Lung microvascular endothelial cell (primary cell): Measurements from ENCODE around the gene STUB1. TPM values are rescaled to one million over a fixed set of nuclear protein-coding genes. Genes with fewer than 3 reads are reported as not detected.
"Not testable (repeated sequence)": the region's sequence is repeated elsewhere in the genome, so short reads cannot be mapped to it uniquely, and the experiment has no call there.

Experiments used
- DNase-seq, 2 donors: peaks; one replicate each; pipeline versions ENCODE4 v3.0.0 to v3.0.0-alpha.2; 2010; ENCODE audit warnings: low read depth in 2 of 2
- total RNA-seq: library from RNA; depleted of rRNA; stranded (reverse); fragments of >200 nt; gene quantifications from 2 replicates; pipeline ENCODE4 v1.2.1, GENCODE V29; 2014

Gene STUB1
- total RNA-seq, 1 donor from 2014 or later = 113 TPM

DNA sequence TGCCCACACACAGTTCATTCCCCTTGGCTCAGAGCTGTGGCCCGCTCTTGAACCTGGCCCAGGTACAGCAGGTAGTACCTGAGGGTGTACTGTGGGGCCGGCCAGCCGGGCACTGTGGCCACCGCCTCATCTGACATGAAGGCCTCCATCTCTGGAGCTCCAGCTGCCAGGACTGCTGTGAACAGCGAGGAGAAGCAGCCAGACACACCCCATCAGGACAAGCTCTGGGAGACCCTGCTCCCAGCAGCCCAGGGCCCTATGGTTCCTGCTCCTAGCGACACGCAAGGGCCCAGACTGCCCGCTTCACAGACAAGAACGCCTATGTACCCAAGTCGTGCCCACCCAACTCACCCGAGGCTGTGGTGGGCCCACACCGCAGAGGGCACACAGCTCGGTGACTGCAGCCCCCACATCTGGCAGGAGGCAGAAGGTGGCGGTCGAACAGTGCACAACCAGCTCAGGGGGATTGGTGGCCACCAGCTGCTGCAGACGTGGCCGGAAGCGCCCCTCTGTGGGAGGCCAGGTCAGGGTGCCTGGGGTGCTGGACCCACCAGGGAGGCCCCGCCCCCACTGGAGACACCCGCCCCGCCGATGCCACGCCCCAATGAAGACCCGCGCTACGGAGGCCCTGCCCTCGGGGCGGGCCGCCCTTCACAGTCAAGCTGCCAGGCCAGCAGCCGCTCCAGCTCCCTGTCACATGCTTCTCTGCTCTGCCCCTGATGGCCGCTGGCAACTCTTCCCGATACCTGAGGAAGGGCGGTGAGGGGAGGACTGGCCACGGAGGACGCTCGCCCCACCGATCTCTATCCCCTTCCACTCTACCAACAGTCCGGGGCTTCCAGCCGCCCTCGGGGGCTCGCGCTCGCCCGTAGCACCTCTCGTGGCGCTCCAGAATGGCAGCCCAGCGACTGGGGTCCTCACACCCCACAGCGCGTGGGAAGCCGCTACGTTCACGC is 1.1 kb upstream of the STUB1 start:
- DNase-seq = peak; percentile 49 to 77

DNA sequence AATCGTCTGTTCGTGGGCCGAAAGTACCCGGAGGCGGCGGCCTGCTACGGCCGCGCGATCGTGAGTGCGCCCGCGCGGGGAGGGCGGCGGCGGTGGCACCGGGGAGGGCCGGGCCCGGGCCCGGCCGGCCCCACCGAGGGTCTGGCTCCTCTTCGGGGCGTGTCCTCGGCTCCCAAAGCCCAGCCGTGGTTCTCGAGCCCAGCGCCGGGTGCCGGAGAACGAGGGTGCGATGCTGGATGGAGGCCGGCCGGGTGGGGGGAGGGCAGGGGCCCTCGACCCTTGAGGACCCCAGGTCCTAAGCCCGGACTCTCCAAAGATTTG is 375 bp downstream of the STUB1 start:
- no peak for DNase-seq

DNA sequence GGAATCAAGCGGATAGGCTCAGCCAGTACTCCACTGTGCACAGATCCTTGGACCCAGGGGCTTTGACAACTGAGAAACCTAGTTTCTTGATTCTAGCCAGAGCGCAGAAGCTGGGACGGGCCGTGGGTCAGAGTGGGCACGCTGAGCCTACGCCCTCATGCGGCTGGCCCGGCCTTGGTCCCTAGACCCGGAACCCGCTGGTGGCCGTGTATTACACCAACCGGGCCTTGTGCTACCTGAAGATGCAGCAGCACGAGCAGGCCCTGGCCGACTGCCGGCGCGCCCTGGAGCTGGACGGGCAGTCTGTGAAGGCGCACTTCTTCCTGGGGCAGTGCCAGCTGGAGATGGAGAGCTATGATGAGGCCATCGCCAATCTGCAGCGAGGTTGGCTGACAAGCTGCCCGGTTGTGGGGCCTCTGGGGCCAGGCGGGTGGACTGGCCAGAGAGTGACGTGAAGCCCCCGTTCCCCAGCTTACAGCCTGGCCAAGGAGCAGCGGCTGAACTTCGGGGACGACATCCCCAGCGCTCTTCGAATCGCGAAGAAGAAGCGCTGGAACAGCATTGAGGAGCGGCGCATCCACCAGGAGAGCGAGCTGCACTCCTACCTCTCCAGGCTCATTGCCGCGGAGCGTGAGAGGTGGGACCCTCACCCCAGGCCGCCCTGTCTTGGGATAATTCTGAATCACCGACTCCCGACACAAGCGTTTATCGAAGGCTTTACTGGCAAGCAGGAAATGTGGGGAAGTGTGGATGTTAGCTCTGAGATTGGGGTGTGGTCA is 946 bp downstream of the STUB1 start:
- DNase-seq = peak; percentile 43 to 45

DNA sequence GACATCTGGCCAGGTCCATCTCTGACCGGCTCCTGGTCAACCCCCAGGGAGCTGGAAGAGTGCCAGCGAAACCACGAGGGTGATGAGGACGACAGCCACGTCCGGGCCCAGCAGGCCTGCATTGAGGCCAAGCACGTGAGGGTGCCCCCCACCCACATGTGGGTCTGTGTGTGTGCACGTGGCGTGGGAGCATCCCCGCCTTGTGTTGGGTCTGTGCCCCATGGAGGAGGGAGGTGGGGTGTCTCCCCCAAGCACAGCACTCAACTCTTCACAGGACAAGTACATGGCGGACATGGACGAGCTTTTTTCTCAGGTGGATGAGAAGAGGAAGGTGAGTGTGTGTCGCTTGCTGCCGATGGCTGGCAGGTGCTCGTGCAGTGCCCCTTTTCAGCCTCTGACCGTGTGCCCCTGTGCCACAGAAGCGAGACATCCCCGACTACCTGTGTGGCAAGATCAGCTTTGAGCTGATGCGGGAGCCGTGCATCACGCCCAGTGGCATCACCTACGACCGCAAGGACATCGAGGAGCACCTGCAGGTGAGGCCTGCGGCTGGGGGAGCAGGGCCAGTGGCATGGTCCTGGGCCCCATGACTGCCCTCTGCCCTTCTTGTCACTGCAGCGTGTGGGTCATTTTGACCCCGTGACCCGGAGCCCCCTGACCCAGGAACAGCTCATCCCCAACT is 1.7 kb downstream of the STUB1 start:
- no peak for DNase-seq

DNA sequence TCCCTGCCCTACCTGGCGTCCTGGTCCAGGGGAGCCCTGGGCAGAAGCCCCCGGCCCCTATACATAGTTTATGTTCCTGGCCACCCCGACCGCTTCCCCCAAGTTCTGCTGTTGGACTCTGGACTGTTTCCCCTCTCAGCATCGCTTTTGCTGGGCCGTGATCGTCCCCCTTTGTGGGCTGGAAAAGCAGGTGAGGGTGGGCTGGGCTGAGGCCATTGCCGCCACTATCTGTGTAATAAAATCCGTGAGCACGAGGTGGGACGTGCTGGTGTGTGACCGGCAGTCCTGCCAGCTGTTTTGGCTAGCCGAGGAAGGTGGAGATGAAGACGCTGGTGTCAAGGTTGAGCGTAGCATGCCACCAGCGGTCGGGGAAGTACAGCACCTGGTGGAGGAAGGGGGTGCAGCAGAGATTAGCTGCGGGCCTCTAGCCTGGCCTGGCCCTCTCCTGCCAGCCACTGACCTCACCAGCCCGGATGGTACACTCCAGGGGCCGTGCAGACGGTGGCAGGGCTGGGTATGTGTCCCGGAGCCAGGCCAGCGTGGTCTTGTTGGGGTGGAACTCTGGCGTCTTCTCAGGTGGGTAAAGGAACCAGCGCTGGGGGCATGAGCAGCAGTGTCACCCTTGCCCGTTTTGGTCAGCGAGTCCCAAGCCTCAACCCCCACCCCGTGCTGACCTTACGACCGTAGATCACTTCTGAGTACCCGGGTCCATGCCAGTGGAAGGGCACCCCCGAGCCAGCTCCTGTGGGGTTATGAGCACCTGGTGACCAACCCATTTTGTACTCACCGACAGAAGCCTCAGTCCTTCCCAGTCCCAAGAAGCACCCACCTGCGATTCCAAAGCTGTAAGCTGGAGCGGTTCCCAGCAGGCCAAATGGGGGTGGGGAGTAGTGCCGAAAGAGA is 2.5 kb downstream of the STUB1 start:
- DNase-seq = no peak

DNA sequence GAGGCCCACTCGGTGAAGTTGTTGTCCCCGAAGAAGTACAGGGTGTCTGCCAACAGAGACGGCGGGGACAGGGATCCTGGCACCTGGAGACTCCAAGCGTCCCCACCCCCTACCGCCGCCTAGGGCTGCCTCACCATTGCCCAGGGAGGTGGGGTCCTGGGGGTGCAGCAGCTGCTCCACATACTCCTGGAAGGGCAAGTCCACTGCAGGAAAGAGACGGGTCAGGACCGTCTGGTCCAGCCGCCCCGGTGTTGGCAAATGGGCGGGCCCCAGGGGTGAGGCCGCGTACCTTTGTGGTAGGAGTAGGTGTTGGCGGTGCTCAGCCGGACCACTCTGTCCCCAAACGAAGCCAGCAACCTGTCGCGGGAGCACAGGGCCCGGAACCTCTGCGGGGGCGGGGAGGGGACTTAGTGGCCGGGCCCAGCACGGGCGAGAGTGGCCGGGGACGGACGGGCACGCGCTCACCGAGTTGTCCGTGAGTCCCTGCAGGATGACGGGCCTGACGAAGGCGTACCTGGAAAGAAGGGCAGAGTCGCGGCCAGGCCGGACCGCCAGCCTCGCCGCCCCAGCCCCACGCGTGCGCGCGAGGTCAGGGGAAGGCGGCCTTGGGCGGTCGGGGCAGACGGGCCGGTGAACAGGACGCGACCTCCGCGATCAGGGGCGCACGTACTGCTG is 3.3 kb downstream of the STUB1 start:
- DNase-seq = peak in 1 of 2 donors; percentile 20

DNA sequence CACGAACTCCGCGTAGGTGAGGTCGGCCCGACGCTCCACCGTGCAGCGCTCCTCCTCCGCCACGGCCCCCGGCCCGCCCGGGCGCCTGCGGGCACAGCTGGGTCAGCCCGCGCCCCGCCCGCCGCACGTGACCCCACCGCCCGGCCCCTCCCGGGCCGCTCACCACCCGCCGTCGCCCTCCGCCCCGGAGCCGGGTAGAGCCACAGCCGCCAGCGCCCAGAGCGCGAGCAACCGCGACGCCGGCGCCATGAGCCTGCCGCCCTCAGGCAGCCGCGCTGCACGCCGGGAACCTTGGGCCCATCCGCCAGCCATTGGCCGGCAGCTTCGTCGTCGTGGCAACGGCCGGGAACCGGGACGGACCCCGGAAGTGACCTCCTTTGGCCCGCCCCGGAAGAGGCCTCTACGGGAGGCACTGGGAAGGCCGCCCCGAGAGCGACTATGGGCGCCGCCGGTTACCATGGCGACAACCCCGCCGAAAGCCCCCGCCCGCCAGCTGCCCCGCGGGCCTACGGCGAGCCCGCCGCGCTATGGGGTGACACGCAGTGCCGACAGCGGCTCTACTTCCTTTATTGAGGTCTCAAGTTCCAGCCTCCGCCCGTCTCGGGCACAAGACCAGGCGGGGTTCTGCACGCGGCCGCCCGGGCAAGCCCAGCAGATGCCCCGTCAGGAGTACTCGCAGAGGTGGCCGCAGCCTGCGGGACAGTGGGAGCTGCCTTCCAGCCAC is 4.0 kb downstream of the STUB1 start, which contains the start of gene JMJD8:
Gene JMJD8, minus strand, starts transcription at position 264 of the 724 bp plus-strand sequence. Its CDS starts 15 bp downstream, at position 249.
- peak; percentile 87 to 93 for DNase-seq

DNA sequence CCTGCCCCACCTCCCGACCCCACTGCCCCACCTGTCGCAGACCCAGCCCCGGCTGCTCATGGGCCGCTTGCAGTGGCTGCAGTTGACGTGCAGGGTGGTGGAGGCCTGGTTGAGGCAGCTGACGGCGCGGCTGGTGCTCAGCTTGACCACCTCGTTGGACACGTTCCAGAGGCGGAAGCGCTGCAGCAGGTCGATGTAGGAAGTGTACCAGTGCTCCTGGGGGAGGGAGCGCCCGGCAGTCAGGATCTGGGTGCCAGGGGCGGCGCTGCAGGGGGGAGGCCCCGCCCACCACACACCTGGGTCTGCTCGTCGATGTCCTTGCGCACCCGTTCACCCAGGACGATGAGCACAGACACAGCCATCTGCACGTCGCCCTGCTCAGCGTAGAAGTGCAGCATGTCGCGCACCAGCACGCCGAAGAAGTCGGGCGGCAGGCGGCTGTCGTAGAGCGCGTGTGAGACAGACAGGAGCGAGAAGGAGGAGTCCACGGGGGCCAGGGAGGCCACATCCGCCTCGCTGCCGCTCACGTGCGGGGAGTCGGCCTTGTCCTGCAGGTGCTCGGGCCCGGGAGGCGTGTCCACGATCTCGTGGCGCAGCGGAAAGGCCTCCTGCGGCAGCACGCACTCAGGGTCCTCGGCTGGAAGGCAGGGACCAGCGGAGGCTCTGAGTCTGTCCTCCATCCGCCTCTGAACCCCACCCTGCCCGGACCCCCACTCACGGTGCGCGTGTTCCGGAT is 4.9 kb downstream of the STUB1 start:
- no peak for DNase-seq

DNA sequence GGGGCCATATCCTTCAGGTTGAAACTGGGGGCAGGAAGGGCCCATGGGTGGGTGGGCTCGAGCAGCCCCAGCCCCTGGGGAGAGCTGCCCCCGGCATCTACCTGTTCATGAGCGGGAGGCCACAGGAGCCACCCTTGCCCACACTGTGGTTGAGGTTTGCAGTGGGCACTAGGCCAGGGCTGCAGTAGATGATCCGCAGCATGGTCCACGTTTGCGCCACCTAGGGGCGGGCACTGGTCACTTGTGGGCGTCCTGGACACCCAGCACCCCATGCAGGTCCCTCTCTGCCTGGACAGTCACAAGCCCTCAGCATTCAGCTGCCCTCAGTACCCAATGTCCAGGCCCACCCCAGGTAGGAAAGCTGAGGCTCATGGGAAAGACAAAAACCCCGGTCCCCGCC is 5.8 kb downstream of the STUB1 start:
- peak; percentile 58 to 70 for DNase-seq

DNA sequence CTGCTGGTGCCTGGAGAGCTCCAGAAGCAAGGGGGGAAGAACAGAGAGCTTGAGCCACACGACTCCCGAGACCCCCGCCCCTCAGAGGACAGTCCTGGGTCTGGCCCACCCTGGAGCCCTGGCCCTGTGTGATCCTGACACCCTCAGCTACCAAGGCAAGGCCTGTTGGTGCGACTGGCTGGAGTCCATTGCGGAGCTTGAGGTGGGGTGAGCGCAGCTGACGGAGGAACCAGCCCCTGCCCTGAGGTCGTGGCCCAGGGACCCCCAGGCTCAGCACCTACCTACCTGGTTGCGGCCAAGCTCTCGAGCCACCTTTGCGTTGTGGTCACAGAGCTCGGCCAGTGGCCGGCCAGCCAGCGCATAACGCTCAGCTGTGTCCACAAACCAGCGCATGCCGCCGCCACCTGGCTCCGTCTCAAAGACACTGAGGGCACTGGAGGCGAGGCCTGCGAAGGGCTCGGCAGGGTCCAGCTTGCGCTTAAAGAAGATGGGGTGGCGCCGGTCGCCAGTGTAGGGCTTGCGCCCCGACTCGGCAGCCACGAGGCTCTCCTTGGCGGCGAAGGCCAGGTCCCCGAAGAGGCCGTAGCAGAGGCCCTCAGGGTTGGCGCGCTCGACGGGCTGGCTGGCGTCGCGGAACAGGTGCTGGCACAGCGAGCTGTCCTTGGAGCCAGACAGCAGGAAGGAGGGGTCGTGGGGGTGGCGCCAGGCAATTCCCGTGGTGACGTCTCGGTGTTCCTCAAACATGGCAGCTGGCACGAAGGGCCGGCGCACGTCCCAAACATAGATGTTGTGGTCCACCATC is 6.5 kb downstream of the STUB1 start:
- DNase-seq = no peak

DNA sequence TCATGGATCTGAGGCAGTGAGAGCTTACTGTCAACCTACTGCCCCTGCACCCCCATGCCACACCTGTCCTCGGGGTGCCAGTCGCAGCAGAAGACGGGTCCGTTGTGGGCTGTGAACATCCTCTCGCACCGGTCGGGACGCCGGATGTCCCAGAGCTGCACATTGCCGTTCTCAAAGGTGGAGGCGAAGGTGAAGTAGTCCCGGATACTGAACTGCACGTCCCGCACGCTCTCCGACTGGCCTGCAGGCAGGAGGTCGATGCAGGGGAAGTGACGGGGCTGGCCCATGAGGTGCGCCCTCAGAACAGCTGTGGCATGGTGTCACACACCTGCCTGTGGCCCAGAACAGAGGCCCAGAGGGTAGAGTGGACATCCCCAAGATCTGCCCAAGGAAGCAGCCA is 7.3 kb downstream of the STUB1 start:
- DNase-seq = no peak

DNA sequence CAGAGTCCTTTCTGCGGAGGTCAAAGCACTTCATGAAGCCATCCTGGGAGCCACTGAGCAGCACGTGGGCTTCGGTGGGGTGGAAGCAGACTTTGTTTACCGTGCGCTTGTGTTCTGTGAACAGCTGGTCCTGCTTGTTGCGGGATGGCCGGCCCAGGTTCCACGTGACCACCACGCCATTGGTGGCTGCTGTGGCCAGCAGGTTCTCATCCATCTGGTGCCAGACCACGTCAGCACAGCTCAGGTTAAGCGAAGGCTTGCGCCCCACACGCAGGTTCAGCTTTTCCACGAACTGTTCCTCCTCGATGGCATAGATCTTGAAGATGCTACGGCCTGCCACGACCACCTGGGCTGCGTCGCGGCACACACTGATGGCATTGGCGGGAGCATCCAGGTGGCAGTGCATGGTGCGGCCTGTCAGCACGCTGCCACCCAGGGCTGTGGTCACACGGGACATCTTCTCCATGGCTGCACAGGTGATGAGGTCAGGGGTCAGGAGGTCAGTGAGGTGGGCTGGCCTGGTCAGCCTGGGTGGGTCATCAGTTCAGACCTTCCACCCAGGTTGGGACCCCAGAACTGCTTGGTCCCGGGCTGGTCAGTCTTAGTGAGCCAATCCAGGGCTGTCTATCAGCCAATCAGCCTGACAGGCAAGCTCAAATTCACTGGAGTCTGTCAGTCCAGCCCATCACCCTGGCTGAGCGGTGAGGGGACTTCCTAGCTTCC is 9.1 kb downstream of the STUB1 start:
- DNase-seq = no peak

DNA sequence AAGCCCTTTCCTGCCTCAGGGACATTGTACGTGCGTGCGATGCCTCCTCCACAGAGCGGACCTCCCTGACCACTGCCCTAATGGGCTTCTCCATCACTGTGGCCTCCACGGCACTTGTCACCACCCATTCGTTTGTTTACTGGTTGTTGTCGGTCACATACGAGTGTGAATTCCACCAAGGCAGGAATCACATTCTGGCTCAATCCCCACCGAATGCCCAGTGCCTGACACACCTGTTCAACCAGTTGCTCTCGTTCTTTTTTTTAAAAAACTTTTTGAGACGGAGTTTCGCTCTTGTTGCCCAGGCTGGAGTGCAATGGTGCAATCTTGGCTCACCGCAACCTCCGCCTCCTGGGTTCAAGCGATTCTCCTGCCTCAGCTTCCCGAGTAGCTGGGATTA is 11.0 kb downstream of the STUB1 start:
- DNase-seq = not testable (repeated sequence)

DNA sequence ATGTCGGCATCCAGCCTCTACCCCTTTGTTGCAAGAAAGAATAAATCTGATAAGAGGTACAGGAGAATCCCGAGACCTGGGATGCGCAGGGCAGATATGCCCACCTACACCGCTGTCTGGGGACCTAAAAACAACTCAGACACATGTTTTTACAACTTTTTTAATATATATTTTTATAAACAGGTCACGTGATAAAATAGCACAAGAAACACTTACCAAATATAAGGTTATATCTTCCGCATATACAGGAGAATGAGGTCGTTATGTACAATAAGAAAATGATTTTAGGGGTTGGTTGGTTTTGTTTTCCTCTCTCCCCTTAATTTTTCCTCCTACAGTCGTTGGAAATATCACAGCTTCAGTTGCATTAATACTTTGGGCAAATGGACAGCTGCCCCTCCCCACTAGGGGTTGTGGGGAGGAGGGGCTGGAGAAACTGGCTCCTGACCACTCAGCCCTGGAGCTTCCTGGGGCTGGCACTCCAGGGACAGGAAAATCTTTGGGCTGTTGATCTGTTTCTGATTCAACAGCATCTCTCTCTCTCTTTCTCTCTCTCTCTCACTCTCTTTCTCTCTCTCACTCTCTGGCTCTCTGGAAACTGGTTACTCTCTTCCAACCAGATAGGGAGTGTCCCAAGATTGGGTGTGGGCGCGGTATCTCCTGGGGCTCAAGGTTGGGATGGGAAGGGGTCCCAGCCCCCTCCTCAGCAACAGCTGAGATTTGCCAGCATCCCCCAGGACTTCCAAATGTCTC is 12.3 kb downstream of the STUB1 start:
- DNase-seq = no peak

DNA sequence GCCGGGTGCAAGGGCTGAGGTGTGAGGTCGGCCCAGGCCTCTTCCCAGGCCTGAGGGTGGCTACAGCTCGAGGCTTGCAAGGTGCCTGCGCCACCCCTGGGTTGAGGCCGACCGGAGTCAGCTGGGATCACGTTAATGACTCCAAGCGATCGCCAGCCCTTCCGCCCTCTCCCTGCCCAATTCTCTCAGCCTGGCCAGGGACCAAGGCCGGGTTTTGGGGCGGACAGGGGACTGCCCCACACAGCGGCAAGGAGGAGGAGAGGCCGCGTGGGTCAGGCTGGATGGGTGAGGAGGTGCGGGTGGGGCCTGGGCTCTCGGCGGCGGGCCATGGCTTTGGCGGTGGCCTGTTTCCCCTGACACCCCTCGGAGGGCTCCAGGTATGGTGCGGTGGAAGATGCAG is 13.2 kb downstream of the STUB1 start:
- no peak for DNase-seq

DNA sequence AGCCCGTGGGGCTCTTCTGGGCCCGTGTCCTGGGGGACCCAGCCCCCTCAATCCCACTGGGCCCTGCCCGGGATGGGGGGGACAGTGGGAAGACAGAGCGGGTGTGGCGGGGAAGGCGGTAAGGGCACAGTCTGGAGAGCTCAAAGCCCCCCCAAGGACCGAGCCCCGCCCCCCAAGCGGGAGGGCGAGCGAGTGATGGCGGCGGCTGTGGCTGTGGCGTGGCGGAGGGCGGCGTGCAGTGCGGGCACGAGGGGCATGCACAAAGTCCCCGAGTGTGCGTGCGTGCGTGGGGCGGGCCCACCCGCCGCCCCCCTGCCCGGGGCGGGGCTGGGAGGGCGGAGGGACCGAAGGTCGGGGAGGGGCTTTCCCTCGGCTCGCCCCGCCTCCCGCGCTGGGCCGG is 13.6 kb downstream of the STUB1 start:
- no peak for DNase-seq
